ENCODE measurements around the gene HPSE2. TPM values are rescaled to one million over a fixed set of nuclear protein-coding genes. Genes with fewer than 3 reads are reported as not detected.

HPSE2 gene
- total RNA-seq, 2 experiments from 2014 or later = not detected

DNA sequence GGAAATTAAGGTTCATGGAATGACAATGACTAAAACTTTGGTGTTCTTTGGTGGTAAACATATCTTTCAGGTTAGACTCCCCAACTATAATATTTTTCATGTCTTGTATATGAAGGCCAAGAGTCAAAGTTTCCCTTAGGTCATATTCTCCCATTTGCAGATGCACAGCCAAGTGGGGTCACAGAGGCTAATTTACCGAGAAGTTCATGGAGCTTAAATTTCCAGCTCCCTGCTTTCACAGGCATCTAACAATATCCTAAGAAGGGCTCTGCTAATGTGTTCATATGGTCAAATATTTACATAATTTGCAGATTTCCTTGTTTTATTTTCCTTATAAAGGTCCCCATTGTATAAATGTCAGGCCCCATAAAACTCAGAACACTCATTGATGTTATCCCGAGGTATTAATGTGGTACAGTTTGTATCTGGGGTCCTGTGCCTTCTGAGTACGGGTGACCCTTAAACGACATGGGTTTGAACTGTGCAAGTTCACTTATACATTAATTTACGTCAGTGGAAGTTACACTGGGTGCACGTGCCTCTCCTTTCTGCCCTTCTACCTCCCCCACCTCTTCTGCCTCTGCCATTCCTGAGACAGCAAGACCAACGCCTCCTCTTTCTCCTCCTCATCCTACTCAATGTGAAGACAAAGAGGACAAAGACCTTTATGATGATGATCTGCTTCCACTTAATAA is 603.0 kb downstream of the HPSE2 start:
- Mint-ChIP-seq H3K27ac (no peak overlapping the region), H3K4me3 (no peak overlapping the region), H3K9me3 (no peaks in the 10 kb centered on the region), H3K4me1 (ENCODE audit: low read depth) (no peaks in the 10 kb centered on the region), H3K36me3 (ENCODE audit: low read depth) (no peaks in the 10 kb centered on the region), H3K27me3 (peaks cover 10% of the 10 kb centered on the region)
- TF ChIP-seq, protein P1, sequence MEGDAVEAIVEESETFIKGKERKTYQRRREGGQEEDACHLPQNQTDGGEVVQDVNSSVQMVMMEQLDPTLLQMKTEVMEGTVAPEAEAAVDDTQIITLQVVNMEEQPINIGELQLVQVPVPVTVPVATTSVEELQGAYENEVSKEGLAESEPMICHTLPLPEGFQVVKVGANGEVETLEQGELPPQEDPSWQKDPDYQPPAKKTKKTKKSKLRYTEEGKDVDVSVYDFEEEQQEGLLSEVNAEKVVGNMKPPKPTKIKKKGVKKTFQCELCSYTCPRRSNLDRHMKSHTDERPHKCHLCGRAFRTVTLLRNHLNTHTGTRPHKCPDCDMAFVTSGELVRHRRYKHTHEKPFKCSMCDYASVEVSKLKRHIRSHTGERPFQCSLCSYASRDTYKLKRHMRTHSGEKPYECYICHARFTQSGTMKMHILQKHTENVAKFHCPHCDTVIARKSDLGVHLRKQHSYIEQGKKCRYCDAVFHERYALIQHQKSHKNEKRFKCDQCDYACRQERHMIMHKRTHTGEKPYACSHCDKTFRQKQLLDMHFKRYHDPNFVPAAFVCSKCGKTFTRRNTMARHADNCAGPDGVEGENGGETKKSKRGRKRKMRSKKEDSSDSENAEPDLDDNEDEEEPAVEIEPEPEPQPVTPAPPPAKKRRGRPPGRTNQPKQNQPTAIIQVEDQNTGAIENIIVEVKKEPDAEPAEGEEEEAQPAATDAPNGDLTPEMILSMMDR (IDR thresholded peaks at IDR 0.05) = no peak
- ChIA-PET POLR2A (no interaction called here), CTCF (no interaction called here)
- intact Hi-C loops (cut with micrococcal nuclease) = no loop called here
- ATAC-seq = no peak
- DNase-seq = no peak

- no peaks in the 10 kb centered on the region for H3K4me1 Mint-ChIP-seq (ENCODE audit: low read depth)
- H3K36me3 Mint-ChIP-seq (ENCODE audit: low read depth) = no peaks in the 10 kb centered on the region
- ChIA-PET CTCF (interaction anchor here (1.7 kb wide), 1 partner anchor 13 kb away, joined by 5 read pairs; no protein-coding TSS in a partner anchor), POLR2A (no interaction called here)
- no peak overlapping the region for H3K27ac Mint-ChIP-seq
- no peaks in the 10 kb centered on the region for H3K9me3 Mint-ChIP-seq
- no peak overlapping the region for H3K4me3 Mint-ChIP-seq
- intact Hi-C loops (cut with micrococcal nuclease) = no loop called here
- H3K27me3 Mint-ChIP-seq = peaks cover 2% of the 10 kb centered on the region
- DNase-seq (no peak), ATAC-seq (no peak)
- TF ChIP-seq, protein P1 (IDR thresholded peaks at IDR 0.05) = no peak
Observed at GRCh38 chr10:98628206-98628605, 607.4 kb downstream of the HPSE2 start.

- POLR2A ChIA-PET = no interaction called here
Observed at GRCh38 chr10:98627711-98628110, 607.9 kb downstream of the HPSE2 start.

DNA sequence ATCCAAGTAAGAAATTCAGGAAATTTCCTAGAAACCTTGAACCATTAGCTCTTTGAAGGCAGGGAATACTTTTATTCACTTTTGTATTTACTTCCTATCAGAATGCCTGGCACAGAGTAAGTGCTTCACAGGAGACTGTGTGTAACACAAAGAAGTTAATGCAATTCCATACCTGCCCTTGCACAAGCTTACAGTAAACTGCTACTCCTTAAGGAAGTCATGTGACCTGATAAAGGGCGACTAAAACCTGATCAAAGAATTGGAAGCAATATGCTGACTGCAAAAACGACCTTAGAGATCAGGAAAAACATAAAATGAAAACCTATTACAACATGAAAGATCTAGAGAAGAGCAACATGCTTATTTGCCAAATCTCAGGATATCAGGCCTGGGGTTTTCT is 610.7 kb downstream of the HPSE2 start:
- no peaks in the 10 kb centered on the region for H3K36me3 Mint-ChIP-seq (ENCODE audit: low read depth)

More at GRCh38 chr10:98627711-98628110, 607.9 kb downstream of the HPSE2 start:
- Mint-ChIP-seq H3K4me3 (no peak overlapping the region), H3K27ac (no peak overlapping the region), H3K36me3 (ENCODE audit: low read depth) (no peaks in the 10 kb centered on the region), H3K9me3 (no peaks in the 10 kb centered on the region), H3K27me3 (peaks cover 2% of the 10 kb centered on the region), H3K4me1 (ENCODE audit: low read depth) (no peaks in the 10 kb centered on the region)
- intact Hi-C loops (cut with micrococcal nuclease) = no loop called here
- ATAC-seq = no peak
- DNase-seq = no peak
- TF ChIP-seq, protein P1 (IDR thresholded peaks at IDR 0.05) = no peak
- CTCF ChIA-PET = no interaction called here

DNA sequence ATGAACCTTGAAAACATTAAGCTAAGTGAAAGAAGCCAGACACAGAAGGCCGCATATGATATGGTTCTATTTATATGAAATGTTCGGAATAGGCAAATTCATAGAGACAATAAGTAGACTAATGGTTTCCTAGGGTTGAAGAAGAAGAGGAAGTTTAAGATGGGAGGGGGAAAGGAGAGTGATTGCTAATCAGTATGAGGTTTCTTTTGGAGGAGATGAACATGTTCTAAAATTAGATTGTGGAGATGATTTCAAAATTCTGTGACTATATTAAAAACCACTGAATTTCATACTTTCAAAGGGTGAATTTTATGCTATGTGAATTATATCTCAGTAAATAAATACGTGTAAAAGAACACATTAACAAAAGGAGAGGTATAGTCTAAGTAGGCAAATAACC is 612.5 kb downstream of the HPSE2 start:
- no peak for ATAC-seq

More for the DNA sequence above, 610.7 kb downstream of the HPSE2 start:
- POLR2A ChIA-PET = interaction anchor here (0.6 kb wide), 1 partner anchor 110 kb away, joined by 3 read pairs; no protein-coding TSS in a partner anchor
- Mint-ChIP-seq H3K27me3 (peaks cover 3% of the 10 kb centered on the region), H3K4me3 (no peak overlapping the region), H3K4me1 (ENCODE audit: low read depth) (no peaks in the 10 kb centered on the region), H3K9me3 (no peaks in the 10 kb centered on the region), H3K27ac (no peak overlapping the region)
- no peak for DNase-seq
- TF ChIP-seq, protein P1 (IDR thresholded peaks at IDR 0.05) = no peak
- intact Hi-C loops (cut with micrococcal nuclease) = no loop called here
- ATAC-seq = no peak
- CTCF ChIA-PET = interaction anchor here (1.2 kb wide), 1 partner anchor 158 kb away, joined by 3 read pairs; no protein-coding TSS in a partner anchor

More for the DNA sequence above, 612.5 kb downstream of the HPSE2 start:
- ChIA-PET CTCF (no interaction called here), POLR2A (no interaction called here)
- TF ChIP-seq, protein P1 (IDR thresholded peaks at IDR 0.05) = no peak
- Mint-ChIP-seq H3K27me3 (peaks cover 3% of the 10 kb centered on the region), H3K4me1 (ENCODE audit: low read depth) (no peaks in the 10 kb centered on the region), H3K36me3 (ENCODE audit: low read depth) (no peaks in the 10 kb centered on the region), H3K27ac (no peak overlapping the region), H3K4me3 (no peak overlapping the region), H3K9me3 (no peaks in the 10 kb centered on the region)
- intact Hi-C loops (cut with micrococcal nuclease) = no loop called here
- DNase-seq = no peak
